Stimulated activated CD4-positive, alpha-beta T cell treated with anti-CD3 and anti-CD28 coated beads, Interleukin-12 subunit alpha, Interleukin-12 subunit beta, amount 100 ng/mL, for 4 hours (primary cell): ENCODE measurements around the gene TOGARAM1.

Experiments
- DNase-seq: peaks from one replicate; pipeline ENCODE4 v3.0.0-alpha.2; 2020

TOGARAM1 gene

DNA sequence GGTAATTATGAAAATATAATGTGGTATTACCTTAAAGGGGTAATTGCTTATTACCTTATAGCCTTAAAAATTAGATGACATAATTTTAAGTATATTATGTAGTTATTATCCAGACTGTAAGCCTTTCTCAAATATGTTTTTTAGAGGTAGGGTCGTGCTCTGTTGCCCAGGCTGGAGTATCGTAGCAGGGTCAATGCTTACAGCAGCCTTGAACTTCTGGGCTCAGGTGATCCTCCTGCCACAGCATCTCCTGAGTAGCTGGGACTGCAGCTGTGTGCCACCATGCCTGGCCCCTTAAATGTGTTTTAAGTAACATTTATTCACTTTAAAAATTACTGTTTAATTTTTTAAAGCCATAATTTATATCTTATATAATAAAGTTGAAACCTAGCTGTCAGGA is 132.3 kb downstream of the TOGARAM1 start:
- DNase-seq, result no peak

DNA sequence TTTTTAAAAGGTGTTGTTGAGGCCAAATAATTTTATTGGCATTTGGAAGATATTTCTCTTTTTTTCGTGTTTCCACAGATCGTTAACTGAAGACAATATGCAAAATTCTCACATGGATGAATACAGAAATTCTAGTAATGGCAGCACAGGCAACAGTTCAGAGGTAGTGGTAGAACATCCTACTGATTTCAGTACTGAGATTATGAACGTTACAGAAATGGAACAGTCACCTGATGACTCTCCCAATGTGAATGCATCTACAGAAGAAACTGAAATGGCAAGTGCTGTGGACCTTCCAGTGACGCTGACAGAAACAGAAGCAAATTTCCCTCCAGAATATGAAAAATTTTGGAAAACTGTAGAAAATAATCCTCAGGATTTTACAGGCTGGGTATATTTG is 133.2 kb downstream of the TOGARAM1 start:
- DNase-seq, result no peak

DNA sequence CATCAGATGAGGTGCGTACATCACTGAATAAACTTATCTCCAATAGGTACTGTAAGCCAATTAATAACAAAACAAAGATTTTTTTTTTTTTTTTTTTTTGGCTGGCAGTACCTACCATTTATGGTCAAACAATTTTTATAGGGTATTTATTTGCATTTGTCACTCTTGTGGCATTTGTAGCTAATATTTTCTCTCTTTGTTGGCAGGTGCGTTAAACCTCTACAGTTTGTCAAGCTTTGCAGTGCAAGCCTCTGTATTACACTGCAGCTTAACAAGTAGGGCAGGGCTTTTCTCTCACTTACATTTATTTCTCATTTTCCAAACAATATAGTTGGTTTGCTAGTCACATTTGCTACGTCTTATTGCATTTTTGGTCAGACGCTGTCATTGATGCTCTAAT is 134.2 kb downstream of the TOGARAM1 start:
- no peak for DNase-seq

DNA sequence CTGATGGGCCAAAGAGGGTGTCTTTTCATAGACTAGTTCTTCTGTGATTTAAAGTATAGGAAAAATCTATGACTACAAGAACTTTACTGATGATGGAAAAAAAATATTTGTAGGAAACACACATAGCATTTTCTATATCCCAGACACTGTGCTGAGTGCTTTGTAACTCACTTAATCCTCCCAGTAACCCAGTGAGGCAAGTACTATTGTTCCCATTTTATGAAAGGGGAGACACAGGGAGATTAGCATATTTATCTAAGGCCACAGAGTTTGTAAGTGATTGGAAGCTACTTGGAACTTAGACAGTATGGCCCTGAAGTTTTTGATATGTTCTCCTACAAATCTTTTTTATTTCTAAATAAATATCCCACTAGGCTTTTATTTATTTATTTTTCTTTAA is 141.8 kb downstream of the TOGARAM1 start:
- no peak for DNase-seq

DNA sequence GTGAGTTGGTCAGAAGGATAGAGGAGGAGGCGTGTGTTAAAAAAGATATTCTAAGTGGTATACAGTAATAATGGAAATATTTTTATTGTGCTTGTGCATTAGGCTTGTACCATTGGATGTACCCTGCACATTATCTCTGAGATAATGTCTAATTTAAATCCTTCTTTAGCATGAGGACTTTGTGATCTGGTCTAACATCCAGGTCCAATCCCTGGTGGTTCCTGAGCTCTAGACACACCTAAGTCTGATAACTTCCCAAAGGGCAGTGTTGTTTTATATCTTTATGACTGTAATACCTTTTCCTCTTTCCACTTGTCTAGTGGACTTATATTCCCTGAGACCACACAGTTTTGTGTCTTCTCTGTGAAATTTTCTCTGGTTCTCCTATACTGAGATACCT is 142.6 kb downstream of the TOGARAM1 start:
- no peak for DNase-seq

DNA sequence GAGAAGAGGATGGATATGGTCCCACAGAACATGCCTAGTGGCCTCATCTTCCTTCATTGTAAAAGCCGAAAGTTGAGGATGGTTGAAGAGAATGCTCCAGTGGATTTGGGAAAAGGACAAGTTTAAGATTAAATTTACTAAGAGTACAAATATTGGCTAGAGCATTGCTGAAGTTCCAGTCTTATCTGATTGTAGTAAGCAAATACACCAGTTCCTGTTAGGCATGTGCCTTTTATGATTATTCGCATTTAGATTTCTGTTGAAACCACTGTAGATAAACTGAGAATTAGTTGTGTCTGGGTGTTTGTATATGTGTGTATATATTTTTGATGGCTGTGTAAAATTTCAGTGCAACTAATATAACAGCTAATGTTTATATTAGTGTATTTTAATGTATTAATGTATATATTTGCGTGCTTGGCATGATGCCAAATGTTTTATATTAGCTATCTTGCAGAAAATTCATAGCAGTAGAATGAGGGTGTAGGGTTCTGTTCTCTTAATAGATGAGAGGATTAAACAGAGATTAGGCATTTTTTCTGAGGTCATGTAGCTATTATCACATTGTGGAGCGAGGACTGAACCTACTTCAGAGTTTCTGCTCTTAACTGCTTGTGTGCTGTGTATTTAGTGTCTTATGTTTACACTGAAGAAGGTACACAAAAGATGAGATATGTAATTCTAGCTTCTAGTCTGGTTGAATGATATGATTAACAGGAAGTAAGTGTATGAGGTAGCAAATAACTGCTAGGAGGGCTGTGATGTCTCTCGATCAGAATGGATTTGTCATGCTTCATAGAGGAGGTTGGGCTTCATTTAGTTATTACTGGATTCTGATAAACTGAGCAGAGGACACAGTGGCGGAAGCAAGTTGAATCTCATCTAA is 151.1 kb downstream of the TOGARAM1 start:
- no peak for DNase-seq

DNA sequence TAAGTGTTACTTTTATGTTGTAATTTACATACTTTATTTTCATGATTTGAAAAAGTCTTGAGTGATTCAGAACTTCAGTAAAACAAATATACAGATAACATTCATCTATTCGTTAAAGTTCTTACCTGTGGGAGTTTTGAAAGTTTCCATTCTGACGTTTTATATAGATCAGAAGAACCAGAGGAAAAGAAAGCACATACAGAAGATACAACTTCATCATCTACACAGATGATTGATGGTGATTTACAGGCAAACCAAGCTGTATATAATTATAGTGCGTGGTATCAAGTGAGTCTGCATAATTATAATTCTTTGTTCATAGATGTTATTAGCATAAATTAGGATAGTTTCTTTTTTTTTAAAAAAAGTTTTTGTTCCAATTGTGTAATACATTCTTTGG is 152.3 kb downstream of the TOGARAM1 start:
- no peak for DNase-seq

DNA sequence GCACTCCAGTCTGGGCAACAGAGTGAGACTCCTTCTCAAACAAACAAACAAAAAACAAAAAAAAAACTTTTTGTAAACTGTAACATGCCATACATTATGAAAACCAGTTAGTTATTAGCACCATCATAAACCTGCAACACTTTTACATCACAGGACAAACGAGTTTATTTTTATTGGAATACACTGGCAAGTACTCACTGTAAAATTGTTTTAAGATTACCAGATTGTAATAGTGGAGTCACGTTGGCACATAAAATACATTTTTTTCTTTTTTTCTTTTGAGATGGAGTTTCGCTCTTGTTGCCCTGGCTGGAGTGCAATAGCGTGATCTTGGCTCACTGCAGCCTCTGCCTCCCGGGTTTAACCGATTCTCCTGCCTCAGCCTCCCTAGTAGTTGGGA is 156.6 kb downstream of the TOGARAM1 start:
- DNase-seq, result no peak

DNA sequence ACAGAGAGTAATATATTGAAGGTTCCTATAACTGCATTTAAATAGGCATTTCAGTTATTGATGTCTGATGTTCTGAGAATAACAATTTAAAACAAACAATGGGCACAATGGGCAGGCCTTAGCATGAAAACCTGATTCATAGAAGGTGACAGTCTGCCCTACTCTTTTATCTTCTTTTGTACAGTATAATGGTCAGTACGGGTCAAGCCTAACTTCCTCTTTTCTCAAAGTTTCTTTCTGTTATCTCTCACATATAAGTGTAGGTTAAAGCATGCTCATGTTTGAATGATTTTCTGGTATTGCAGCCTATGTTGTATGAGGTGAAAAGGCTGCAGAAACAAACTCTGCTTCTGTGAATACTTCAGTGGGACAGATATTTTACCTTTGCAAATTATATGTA is 158.1 kb downstream of the TOGARAM1 start:
- no peak for DNase-seq

DNA sequence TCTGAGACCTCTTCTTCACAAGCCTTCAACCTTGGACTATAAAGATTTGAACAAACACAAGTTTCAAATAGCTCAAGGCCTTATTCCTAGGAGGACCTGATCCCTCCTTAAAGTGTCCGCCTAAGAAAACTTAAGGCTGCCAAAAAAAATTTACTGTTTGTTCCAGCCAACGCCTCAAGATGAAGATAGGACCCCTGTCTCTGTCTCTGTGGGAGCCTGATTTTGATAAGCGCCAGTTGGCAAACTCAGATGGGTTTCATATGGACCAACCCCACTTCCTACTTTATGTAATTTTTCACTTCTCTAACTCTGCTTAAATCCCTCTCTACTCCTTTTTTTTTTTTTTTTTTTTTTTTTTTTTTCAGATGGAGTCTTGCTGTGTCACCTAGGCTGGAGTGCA is 161.3 kb downstream of the TOGARAM1 start:
- DNase-seq, result no peak
